ENCODE data around the gene SLC6A19. TPM values are rescaled to one million over a fixed set of nuclear protein-coding genes. Genes with fewer than 3 reads are reported as not detected.

Gene SLC6A19
- polyA plus RNA-seq, 1 donor: 295 TPM

DNA sequence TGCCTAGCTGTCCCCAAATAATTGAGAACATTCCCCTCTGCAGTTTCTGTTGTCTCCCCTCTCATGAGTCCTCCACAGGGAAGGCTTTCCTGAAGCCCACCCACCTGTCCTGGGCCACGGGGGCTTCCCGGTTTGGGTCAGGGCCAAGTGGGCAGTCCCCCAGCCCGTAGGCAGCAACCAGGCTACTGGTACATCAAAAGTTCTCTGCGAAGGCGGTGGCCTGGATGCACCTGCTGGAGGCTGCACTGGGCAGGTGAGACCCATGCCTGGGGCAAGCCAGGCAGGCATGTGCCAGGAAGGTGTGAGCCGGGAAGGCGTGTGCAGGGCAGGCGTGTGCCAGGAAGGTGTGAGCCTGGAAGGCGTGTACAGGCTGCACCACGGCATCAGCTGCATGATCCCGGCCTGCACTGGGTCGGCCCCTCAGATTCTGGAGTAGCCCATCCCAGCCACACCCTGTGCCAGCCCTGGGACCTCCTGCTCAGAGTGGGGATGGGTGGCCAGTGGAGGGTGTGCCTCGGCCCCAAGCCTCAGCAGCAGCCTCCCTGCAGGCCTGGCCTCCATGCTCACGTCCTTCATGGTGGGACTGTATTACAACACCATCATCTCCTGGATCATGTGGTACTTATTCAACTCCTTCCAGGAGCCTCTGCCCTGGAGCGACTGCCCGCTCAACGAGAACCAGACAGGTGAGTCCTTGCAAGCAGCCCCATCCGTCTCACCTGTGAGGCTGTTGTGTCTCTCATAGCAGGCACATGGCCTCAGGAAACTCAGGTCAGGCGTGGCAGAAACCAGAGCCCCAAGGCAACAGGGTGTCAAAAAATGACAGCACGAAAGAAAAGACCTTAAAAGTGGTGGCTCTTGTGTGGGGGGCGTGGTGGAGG is 8.7 kb downstream of the SLC6A19 start:
- no CpG with 5 or more reads among the region's 21 CpGs for whole genome bisulfite sequencing (ENCODE audit: insufficient coverage, low lambda C conversion rate)
- no peaks in the 10 kb centered on the region for H3K27me3 ChIP-seq (ENCODE audit: control insufficient read depth, insufficient read depth, low read length)
- no peak for DNase-seq
- H3K36me3 ChIP-seq (ENCODE audit: control insufficient read depth, insufficient read depth, low read length): peaks cover 50% of the 10 kb centered on the region
- peaks cover 42% of the 10 kb centered on the region for H3K4me1 ChIP-seq (ENCODE audit: control insufficient read depth, insufficient read depth, low read length)
- H3K27ac ChIP-seq (ENCODE audit: low read length): no peak overlapping the region
- no peak overlapping the region for H3K4me3 ChIP-seq (ENCODE audit: low read length)
- H3K9me3 ChIP-seq (ENCODE audit: control insufficient read depth, low read depth, low read length): peaks cover 13% of the 10 kb centered on the region

DNA sequence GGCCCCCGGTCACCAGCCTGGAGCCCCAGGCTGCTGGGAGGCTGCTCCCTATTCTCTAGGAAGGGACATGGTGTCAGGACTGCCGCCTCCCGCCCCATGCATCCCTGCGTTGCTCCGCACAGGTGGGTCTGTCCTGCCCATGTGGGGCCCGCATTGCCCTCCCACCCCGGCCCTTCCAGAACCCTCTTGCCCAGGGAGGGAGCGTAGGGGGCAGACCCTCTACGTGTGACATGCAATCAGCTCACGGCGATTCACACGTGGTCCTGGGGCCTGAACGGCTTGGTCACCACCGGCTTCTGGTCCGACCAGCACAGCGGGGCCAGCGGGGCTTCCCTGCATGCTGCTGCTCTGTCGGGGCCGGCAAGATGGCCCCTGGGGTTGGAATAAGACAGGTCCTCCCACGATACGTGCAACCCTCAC is 9.4 kb downstream of the SLC6A19 start:
- no peak for DNase-seq
- Histone ChIP-seq H3K36me3 (ENCODE audit: control insufficient read depth, insufficient read depth, low read length) (peaks cover 57% of the 10 kb centered on the region), H3K27me3 (ENCODE audit: control insufficient read depth, insufficient read depth, low read length) (no peaks in the 10 kb centered on the region), H3K9me3 (ENCODE audit: control insufficient read depth, low read depth, low read length) (peaks cover 13% of the 10 kb centered on the region), H3K4me3 (ENCODE audit: low read length) (no peak overlapping the region), H3K27ac (ENCODE audit: low read length) (no peak overlapping the region), H3K4me1 (ENCODE audit: control insufficient read depth, insufficient read depth, low read length) (peaks cover 35% of the 10 kb centered on the region)
- WGBS (ENCODE audit: insufficient coverage, low lambda C conversion rate): no CpG with 5 or more reads among the region's 21 CpGs

DNA sequence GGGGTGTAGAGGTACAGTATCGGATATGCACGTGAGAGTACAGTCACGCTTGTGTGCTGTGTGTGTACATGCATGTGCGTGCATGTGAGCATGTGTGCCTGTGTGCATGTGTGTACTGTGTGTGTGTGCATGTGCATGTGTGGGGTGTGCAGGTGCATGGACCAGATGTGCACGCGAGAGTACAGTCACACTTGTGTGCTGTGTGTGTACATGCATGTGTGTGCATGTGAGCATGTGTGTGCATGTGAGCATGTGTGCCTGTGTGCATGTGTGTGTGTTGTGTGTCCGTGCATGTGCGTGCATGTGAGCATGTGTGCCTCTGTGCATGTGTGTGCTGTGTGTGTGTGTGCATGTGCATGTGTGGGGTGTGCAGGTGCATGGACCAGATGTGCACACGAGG is 10.3 kb downstream of the SLC6A19 start:
- Histone ChIP-seq H3K9me3 (ENCODE audit: control insufficient read depth, low read depth, low read length) (peaks cover 17% of the 10 kb centered on the region), H3K27me3 (ENCODE audit: control insufficient read depth, insufficient read depth, low read length) (no peaks in the 10 kb centered on the region), H3K4me3 (ENCODE audit: low read length) (no peak overlapping the region), H3K27ac (ENCODE audit: low read length) (no peak overlapping the region), H3K36me3 (ENCODE audit: control insufficient read depth, insufficient read depth, low read length) (peaks cover 65% of the 10 kb centered on the region), H3K4me1 (ENCODE audit: control insufficient read depth, insufficient read depth, low read length) (peaks cover 32% of the 10 kb centered on the region)
- no CpG with 5 or more reads among the region's 9 CpGs for WGBS (ENCODE audit: insufficient coverage, low lambda C conversion rate)
- DNase-seq: no peak

DNA sequence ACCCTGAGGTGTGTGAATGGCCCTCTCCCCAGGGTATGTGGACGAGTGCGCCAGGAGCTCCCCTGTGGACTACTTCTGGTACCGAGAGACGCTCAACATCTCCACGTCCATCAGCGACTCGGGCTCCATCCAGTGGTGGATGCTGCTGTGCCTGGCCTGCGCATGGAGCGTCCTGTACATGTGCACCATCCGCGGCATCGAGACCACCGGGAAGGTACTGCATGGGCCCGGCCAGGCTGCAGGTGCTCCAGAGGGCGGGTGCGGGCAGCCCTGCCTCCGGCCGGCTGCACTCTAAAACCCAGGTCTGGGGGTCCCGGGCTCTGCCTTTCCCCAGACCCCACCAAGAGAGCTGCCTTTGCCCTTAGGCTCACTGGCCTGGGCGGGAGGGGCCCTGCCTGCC is 10.9 kb downstream of the SLC6A19 start:
- Histone ChIP-seq H3K36me3 (ENCODE audit: control insufficient read depth, insufficient read depth, low read length) (peaks cover 70% of the 10 kb centered on the region), H3K9me3 (ENCODE audit: control insufficient read depth, low read depth, low read length) (peaks cover 12% of the 10 kb centered on the region), H3K4me3 (ENCODE audit: low read length) (no peak overlapping the region), H3K27me3 (ENCODE audit: control insufficient read depth, insufficient read depth, low read length) (no peaks in the 10 kb centered on the region), H3K4me1 (ENCODE audit: control insufficient read depth, insufficient read depth, low read length) (peaks cover 27% of the 10 kb centered on the region), H3K27ac (ENCODE audit: low read length) (no peak overlapping the region)
- DNase-seq: no peak
- no CpG with 5 or more reads among the region's 20 CpGs for WGBS (ENCODE audit: insufficient coverage, low lambda C conversion rate)

GRCh38 chr5:1212881-1213280 is 11.5 kb downstream of the SLC6A19 start:
- WGBS (ENCODE audit: insufficient coverage, low lambda C conversion rate): no CpG with 5 or more reads among the region's 18 CpGs
- Histone ChIP-seq H3K27me3 (ENCODE audit: control insufficient read depth, insufficient read depth, low read length) (no peaks in the 10 kb centered on the region), H3K36me3 (ENCODE audit: control insufficient read depth, insufficient read depth, low read length) (peaks cover 71% of the 10 kb centered on the region), H3K4me3 (ENCODE audit: low read length) (no peak overlapping the region), H3K4me1 (ENCODE audit: control insufficient read depth, insufficient read depth, low read length) (peaks cover 21% of the 10 kb centered on the region), H3K9me3 (ENCODE audit: control insufficient read depth, low read depth, low read length) (peaks cover 12% of the 10 kb centered on the region), H3K27ac (ENCODE audit: low read length) (no peak overlapping the region)
- DNase-seq: no peak

DNA sequence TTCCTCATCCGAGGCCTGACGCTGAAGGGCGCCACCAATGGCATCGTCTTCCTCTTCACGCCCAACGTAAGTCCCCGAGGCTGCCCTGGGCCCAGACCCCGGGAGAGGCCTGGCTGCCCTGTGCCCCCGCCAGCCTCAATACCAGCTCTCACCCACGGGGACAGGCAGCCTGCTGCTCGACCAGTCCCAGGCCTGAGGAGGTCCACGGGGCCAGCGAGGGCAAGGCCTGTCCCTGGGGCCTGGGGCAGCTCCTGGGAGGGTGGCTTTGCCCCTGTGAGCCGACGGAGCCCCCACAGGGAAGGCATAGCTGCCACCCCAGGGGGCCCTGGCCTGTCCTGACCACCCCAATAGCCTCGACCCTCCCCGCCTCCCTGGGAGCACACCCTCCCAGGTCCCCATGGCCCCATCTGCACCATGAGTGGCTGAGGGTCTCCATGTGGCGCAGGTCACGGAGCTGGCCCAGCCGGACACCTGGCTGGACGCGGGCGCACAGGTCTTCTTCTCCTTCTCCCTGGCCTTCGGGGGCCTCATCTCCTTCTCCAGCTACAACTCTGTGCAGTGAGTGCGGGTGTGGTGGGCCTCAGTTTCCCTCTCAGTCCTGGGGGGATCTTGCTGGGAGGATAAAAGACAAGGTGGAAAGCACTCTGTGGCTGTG is 12.2 kb downstream of the SLC6A19 start:
- Histone ChIP-seq H3K27ac (ENCODE audit: low read length) (no peak overlapping the region), H3K36me3 (ENCODE audit: control insufficient read depth, insufficient read depth, low read length) (peaks cover 71% of the 10 kb centered on the region), H3K27me3 (ENCODE audit: control insufficient read depth, insufficient read depth, low read length) (no peaks in the 10 kb centered on the region), H3K4me1 (ENCODE audit: control insufficient read depth, insufficient read depth, low read length) (peaks cover 14% of the 10 kb centered on the region), H3K9me3 (ENCODE audit: control insufficient read depth, low read depth, low read length) (peaks cover 12% of the 10 kb centered on the region), H3K4me3 (ENCODE audit: low read length) (no peak overlapping the region)
- no CpG with 5 or more reads among the region's 25 CpGs for WGBS (ENCODE audit: insufficient coverage, low lambda C conversion rate)
- no peak for DNase-seq

GRCh38 chr5:1214163-1214935 is 13.0 kb downstream of the SLC6A19 start:
- Histone ChIP-seq H3K9me3 (ENCODE audit: control insufficient read depth, low read depth, low read length) (peaks cover 15% of the 10 kb centered on the region), H3K4me3 (ENCODE audit: low read length) (no peak overlapping the region), H3K36me3 (ENCODE audit: control insufficient read depth, insufficient read depth, low read length) (peaks cover 76% of the 10 kb centered on the region), H3K27me3 (ENCODE audit: control insufficient read depth, insufficient read depth, low read length) (no peaks in the 10 kb centered on the region), H3K4me1 (ENCODE audit: control insufficient read depth, insufficient read depth, low read length) (peaks cover 7% of the 10 kb centered on the region), H3K27ac (ENCODE audit: low read length) (no peak overlapping the region)
- no peak for DNase-seq
- no CpG with 5 or more reads among the region's 22 CpGs for WGBS (ENCODE audit: insufficient coverage, low lambda C conversion rate)

- H3K27me3 ChIP-seq (ENCODE audit: control insufficient read depth, insufficient read depth, low read length): no peaks in the 10 kb centered on the region
- no peak overlapping the region for H3K4me3 ChIP-seq (ENCODE audit: low read length)
- H3K4me1 ChIP-seq (ENCODE audit: control insufficient read depth, insufficient read depth, low read length): peaks cover 2% of the 10 kb centered on the region
- no CpG with 5 or more reads among the region's 2 CpGs for WGBS (ENCODE audit: insufficient coverage, low lambda C conversion rate)
- H3K27ac ChIP-seq (ENCODE audit: low read length): no peak overlapping the region
- H3K36me3 ChIP-seq (ENCODE audit: control insufficient read depth, insufficient read depth, low read length): peaks cover 77% of the 10 kb centered on the region
- H3K9me3 ChIP-seq (ENCODE audit: control insufficient read depth, low read depth, low read length): peaks cover 15% of the 10 kb centered on the region
- DNase-seq: no peak
These were observed 13.5 kb downstream of the SLC6A19 start for GRCh38 chr5:1214936-1215220.

- WGBS (ENCODE audit: insufficient coverage, low lambda C conversion rate): no CpG with 5 or more reads among the region's 23 CpGs
- Histone ChIP-seq H3K4me3 (ENCODE audit: low read length) (no peak overlapping the region), H3K27me3 (ENCODE audit: control insufficient read depth, insufficient read depth, low read length) (no peaks in the 10 kb centered on the region), H3K27ac (ENCODE audit: low read length) (no peak overlapping the region), H3K9me3 (ENCODE audit: control insufficient read depth, low read depth, low read length) (peaks cover 15% of the 10 kb centered on the region), H3K36me3 (ENCODE audit: control insufficient read depth, insufficient read depth, low read length) (peaks cover 71% of the 10 kb centered on the region), H3K4me1 (ENCODE audit: control insufficient read depth, insufficient read depth, low read length) (no peaks in the 10 kb centered on the region)
- no peak for DNase-seq
These were observed 14.1 kb downstream of the SLC6A19 start for GRCh38 chr5:1215320-1216096.

Measured in large intestine (tissue), 3 donors.